CD14-positive monocyte (primary cell): ENCODE results near the gene TANGO6. TPM values are rescaled to one million over a fixed set of nuclear protein-coding genes. Genes with fewer than 3 reads are reported as not detected.

Experiments
- DNase-seq, 3 donors: peaks; one replicate each; pipeline ENCODE4 v3.0.0-alpha.2; 2011 to 2022
- H2AFZ ChIP-seq: 2 replicates; pipeline ENCODE4 v1.6.0; 2012; ENCODE audit warnings: mild to moderate bottlenecking, low read depth, low read length, inconsistent platforms; ENCODE audit not compliant: insufficient read depth, poor library complexity, severe bottlenecking
- H3K27ac ChIP-seq, 2 donors: 1 replicate in 1 of 2; 2 replicates in 1 of 2; pipeline ENCODE4 v1.5.1; 2012 to 2013; ENCODE audit warnings: low read length in 2 of 2, control low read depth in 1 of 2, inconsistent platforms in 1 of 2, low read depth in 1 of 2, mild to moderate bottlenecking in 1 of 2
- H3K27me3 ChIP-seq, 2 donors: one replicate each; pipeline versions ENCODE4 v1.6.0 to v1.6.1; 2011 to 2013; ENCODE audit warnings: low read length in 2 of 2; ENCODE audit not compliant: control insufficient read depth in 2 of 2, insufficient read depth in 2 of 2
- H3K36me3 ChIP-seq, 2 donors: replicated peaks in 1 of 2; 1 replicate in 1 of 2; 2 replicates in 1 of 2; pipeline versions ENCODE4 v1.5.1 to v1.6.1; 2012 to 2013; ENCODE audit warnings: low read length in 2 of 2, control low read depth in 1 of 2, inconsistent platforms in 1 of 2, mild to moderate bottlenecking in 1 of 2; ENCODE audit not compliant: insufficient read depth in 2 of 2, control insufficient read depth in 1 of 2
- H3K4me1 ChIP-seq, 2 donors: 1 replicate in 1 of 2; 2 replicates in 1 of 2; pipeline versions ENCODE4 v1.5.1 to v1.6.1; 2012 to 2013; ENCODE audit warnings: low read length in 2 of 2, control low read depth in 1 of 2, inconsistent platforms in 1 of 2, mild to moderate bottlenecking in 1 of 2, moderate library complexity in 1 of 2; ENCODE audit not compliant: insufficient read depth in 2 of 2, control insufficient read depth in 1 of 2
- H3K4me2 ChIP-seq: replicated peaks from 2 replicates; pipeline ENCODE3; 2012; ENCODE audit warnings: low read length, moderate library complexity, mild to moderate bottlenecking; ENCODE audit not compliant: poor library complexity, severe bottlenecking; ENCODE audit errors: extremely low read depth
- H3K4me3 ChIP-seq, 3 experiments: fragments of 200-600 bp in 1 of 3; sonication (generic) in 1 of 3; replicated peaks in 1 of 3; 1 replicate in 2 of 3; 2 replicates in 1 of 3; pipeline ENCODE4 v1.5.1; 2011 to 2013; ENCODE audit warnings: low read length in 3 of 3, mild to moderate bottlenecking in 3 of 3, control low read depth in 2 of 3, low read depth in 2 of 3, inconsistent platforms in 1 of 3, moderate library complexity in 1 of 3
- H3K79me2 ChIP-seq: 2 replicates; pipeline ENCODE4 v1.6.0; 2012; ENCODE audit warnings: mild to moderate bottlenecking, control low read depth, inconsistent platforms, low read length, moderate library complexity; ENCODE audit not compliant: insufficient read depth
- H3K9ac ChIP-seq: 2 replicates; pipeline ENCODE4 v1.6.0; 2017; ENCODE audit warnings: low read length, mild to moderate bottlenecking; ENCODE audit not compliant: insufficient read depth, poor library complexity, severe bottlenecking
- H3K9me3 ChIP-seq, 2 donors: replicated peaks in 1 of 2; 1 replicate in 1 of 2; 2 replicates in 1 of 2; pipeline versions ENCODE4 v1.5.1 to v1.6.1; 2012 to 2013; ENCODE audit warnings: low read length in 2 of 2, control low read depth in 1 of 2; ENCODE audit not compliant: control insufficient read depth in 1 of 2, insufficient read depth in 1 of 2
- H4K20me1 ChIP-seq: 2 replicates; pipeline ENCODE4 v1.6.0; 2012; ENCODE audit warnings: mild to moderate bottlenecking, low read length, control low read depth, moderate library complexity; ENCODE audit not compliant: insufficient read depth
- H3K27ac Mint-ChIP-seq, 7 donors: one replicate each; pipeline ENCODE4 v1.8.0; 2020; ENCODE audit warnings: mild to moderate bottlenecking in 7 of 7, mixed read lengths in 7 of 7, moderate library complexity in 6 of 7, inconsistent platforms in 2 of 7
- H3K27me3 Mint-ChIP-seq, 3 donors: one replicate each; pipeline ENCODE4 v1.8.0; 2021 to 2022; ENCODE audit warnings: low read depth in 3 of 3, mild to moderate bottlenecking in 3 of 3, mixed read lengths in 3 of 3, moderate library complexity in 3 of 3, inconsistent platforms in 1 of 3
- H3K36me3 Mint-ChIP-seq, 2 donors: one replicate each; pipeline ENCODE4 v1.8.0; 2020; ENCODE audit warnings: mixed read lengths in 2 of 2, inconsistent platforms in 1 of 2, mild to moderate bottlenecking in 1 of 2
- H3K4me1 Mint-ChIP-seq: one replicate; pipeline ENCODE4 v1.8.0; 2020; ENCODE audit warnings: mild to moderate bottlenecking, mixed read lengths
- H3K4me3 Mint-ChIP-seq, 2 donors: one replicate each; pipeline ENCODE4 v1.8.0; 2020; ENCODE audit warnings: mild to moderate bottlenecking in 2 of 2, mixed read lengths in 2 of 2, moderate library complexity in 1 of 2
- H3K9me3 Mint-ChIP-seq, 7 donors: one replicate each; pipeline ENCODE4 v1.8.0; 2020 to 2022; ENCODE audit warnings: mixed read lengths in 7 of 7, mild to moderate bottlenecking in 6 of 7, moderate library complexity in 6 of 7, inconsistent platforms in 2 of 7
- WGBS: methylation state at CpG from one replicate; pipeline ENCODE4 v1.1.5; 2013; ENCODE audit warnings: missing lambda C conversion rate; ENCODE audit not compliant: insufficient coverage; 5-methylcytosine and 5-hydroxymethylcytosine counted together
- intact Hi-C, 2 donors: fragments of 100-400 bp; cut with micrococcal nuclease; formaldehyde crosslinking; loops; one replicate each; pipeline versions ENCODE4 v1.15.0 to v1.15.1; 2023
- polyA plus RNA-seq, 3 donors: library from polyadenylated mRNA; depleted of rRNA in 1 of 3; unstranded in 2 of 3; stranded (reverse) in 1 of 3; fragments of 300-500 nt in 2 of 3; fragments of >200 nt in 1 of 3; fragmentation: Illumina TruSeq in 2 of 3; gene quantifications; 1 replicate in 2 of 3; 2 replicates in 1 of 3; pipeline ENCODE4 v1.2.3, GENCODE V29; 2012 to 2021
- TF ChIP-seq, protein P1 (sequence below): fragments of 200-600 bp; IDR thresholded peaks from one replicate; pipeline ENCODE4 v1.8.0; 2022; ENCODE audit warnings: antibody characterized with exemption, mild to moderate bottlenecking

The TANGO6 gene
- polyA plus RNA-seq, 3 donors = 6.5 to 8.1 (median 7.3) TPM

DNA sequence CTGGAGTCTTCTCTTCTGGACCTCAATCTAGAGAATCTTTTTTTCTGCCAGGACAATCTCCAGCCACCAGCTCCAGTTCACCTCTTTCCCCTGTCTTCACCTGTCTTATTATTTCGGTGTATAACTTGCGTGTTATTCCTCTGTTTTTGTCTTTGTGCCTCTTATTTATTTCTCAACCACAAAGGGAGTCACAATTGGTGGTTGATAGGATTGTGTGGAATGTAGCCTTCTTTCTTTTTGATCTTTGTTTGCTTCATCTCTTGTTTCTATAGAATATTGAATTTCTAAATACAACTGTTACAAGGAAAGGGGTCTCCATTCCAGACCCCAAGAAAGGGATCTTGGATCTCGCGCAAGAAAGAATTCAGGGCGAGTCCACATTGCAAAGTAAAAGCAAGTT is 226.2 kb downstream of the TANGO6 start:
- Histone ChIP-seq H2AFZ (no peak overlapping the region), H4K20me1 (no peaks in the 10 kb centered on the region), H3K36me3 (peaks cover 2 to 3% of the 10 kb centered on the region in 2 donors), H3K4me2 (no peak overlapping the region), H3K27me3 (no peaks in the 10 kb centered on the region), H3K4me3 (no peak overlapping the region), H3K79me2 (no peaks in the 10 kb centered on the region), H3K9ac (no peak overlapping the region), H3K27ac (no peak overlapping the region), H3K9me3 (no peaks in the 10 kb centered on the region), H3K4me1 (no peaks in the 10 kb centered on the region)
- no peak for DNase-seq
- H3K27ac Mint-ChIP-seq = no peak overlapping the region
- TF ChIP-seq, protein P1, sequence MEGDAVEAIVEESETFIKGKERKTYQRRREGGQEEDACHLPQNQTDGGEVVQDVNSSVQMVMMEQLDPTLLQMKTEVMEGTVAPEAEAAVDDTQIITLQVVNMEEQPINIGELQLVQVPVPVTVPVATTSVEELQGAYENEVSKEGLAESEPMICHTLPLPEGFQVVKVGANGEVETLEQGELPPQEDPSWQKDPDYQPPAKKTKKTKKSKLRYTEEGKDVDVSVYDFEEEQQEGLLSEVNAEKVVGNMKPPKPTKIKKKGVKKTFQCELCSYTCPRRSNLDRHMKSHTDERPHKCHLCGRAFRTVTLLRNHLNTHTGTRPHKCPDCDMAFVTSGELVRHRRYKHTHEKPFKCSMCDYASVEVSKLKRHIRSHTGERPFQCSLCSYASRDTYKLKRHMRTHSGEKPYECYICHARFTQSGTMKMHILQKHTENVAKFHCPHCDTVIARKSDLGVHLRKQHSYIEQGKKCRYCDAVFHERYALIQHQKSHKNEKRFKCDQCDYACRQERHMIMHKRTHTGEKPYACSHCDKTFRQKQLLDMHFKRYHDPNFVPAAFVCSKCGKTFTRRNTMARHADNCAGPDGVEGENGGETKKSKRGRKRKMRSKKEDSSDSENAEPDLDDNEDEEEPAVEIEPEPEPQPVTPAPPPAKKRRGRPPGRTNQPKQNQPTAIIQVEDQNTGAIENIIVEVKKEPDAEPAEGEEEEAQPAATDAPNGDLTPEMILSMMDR = no peak
- no peaks in the 10 kb centered on the region for H3K4me1 Mint-ChIP-seq
- H3K4me3 Mint-ChIP-seq = no peak overlapping the region
- H3K27me3 Mint-ChIP-seq = no peaks in the 10 kb centered on the region
- H3K36me3 Mint-ChIP-seq = peaks cover 20 to 22% of the 10 kb centered on the region in 2 donors
- intact Hi-C loops = no loop called here
- WGBS = no CpG with 5 or more reads among the region's 5 CpGs
- peaks cover 0 to 2% (median 0%) of the 10 kb centered on the region in 7 donors for H3K9me3 Mint-ChIP-seq

DNA sequence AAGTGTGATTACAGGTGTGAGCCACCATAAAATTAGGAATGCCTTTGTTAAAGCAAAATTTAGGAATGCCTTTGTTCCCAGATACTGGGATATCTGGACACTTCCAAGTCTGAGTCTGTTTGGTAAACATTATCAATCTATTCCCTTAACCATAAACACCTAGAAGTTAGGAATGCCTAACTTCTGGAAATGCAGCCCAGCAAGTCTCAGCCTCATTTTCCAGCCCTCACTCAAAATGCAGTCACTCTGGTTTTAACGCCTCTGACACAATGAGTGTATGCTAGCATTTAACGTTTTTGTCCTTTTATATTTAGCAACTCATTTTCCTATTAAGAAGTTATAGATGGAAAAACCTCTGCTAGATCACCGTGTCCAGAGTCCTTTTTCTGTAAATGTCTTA is 227.7 kb downstream of the TANGO6 start:
- Histone ChIP-seq H3K4me3 (no peak overlapping the region), H3K4me1 (no peaks in the 10 kb centered on the region), H3K36me3 (peaks cover 0 to under 1% of the 10 kb centered on the region in 2 donors), H3K27me3 (no peaks in the 10 kb centered on the region), H3K79me2 (no peaks in the 10 kb centered on the region), H3K9ac (no peak overlapping the region), H3K27ac (no peak overlapping the region), H4K20me1 (no peaks in the 10 kb centered on the region), H2AFZ (no peak overlapping the region), H3K4me2 (no peak overlapping the region), H3K9me3 (no peaks in the 10 kb centered on the region)
- TF ChIP-seq, protein P1 = no peak
- intact Hi-C loops = no loop called here
- WGBS = no CpG with 5 or more reads among the region's 3 CpGs
- no peak overlapping the region for H3K4me3 Mint-ChIP-seq
- peaks cover 17 to 18% of the 10 kb centered on the region in 2 donors for H3K36me3 Mint-ChIP-seq
- no peak overlapping the region for H3K27ac Mint-ChIP-seq
- no peaks in the 10 kb centered on the region for H3K27me3 Mint-ChIP-seq
- no peak for DNase-seq
- H3K4me1 Mint-ChIP-seq = no peaks in the 10 kb centered on the region
- peaks cover 0 to 2% (median 0%) of the 10 kb centered on the region in 7 donors for H3K9me3 Mint-ChIP-seq
